ENCODE data around the gene ANTXR1. TPM values are rescaled to one million over a fixed set of nuclear protein-coding genes. Genes with fewer than 3 reads are reported as not detected.

The ANTXR1 gene
- total and polyA plus RNA-seq, 2 donors (not counting 3 experiments of a cell fraction or from before 2014, with no cell fraction given), result 4.2 to 17.3 TPM

DNA sequence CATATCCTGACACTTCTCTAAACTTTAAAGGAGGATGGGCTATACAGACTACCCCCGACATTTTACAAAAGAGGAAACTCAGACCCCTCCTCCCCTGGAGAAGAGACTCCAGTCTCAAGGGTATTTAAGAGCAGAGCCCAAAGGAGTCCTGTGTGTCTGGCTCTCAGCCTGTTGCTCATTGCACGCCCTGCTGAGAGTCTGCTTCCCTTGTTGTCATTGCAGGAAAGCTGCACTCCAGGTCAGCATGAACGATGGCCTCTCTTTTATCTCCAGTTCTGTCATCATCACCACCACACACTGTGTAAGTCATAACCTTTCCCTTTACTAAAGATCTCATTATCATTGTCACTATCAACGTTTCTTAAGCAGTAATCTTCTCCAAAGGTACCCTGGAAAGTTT is 111.4 kb downstream of the ANTXR1 start:
- TF ChIP-seq GATA2 (IDR thresholded peaks at IDR 0.05; ENCODE audit: insufficient read depth, insufficient read length, low read depth, low read length), result no peak
- TF ChIP-seq, protein P1, sequence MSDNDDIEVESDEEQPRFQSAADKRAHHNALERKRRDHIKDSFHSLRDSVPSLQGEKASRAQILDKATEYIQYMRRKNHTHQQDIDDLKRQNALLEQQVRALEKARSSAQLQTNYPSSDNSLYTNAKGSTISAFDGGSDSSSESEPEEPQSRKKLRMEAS (IDR thresholded peaks at IDR 0.05; ENCODE audit: insufficient read depth, insufficient read length), result no peak
- TF ChIP-seq, protein P2, sequence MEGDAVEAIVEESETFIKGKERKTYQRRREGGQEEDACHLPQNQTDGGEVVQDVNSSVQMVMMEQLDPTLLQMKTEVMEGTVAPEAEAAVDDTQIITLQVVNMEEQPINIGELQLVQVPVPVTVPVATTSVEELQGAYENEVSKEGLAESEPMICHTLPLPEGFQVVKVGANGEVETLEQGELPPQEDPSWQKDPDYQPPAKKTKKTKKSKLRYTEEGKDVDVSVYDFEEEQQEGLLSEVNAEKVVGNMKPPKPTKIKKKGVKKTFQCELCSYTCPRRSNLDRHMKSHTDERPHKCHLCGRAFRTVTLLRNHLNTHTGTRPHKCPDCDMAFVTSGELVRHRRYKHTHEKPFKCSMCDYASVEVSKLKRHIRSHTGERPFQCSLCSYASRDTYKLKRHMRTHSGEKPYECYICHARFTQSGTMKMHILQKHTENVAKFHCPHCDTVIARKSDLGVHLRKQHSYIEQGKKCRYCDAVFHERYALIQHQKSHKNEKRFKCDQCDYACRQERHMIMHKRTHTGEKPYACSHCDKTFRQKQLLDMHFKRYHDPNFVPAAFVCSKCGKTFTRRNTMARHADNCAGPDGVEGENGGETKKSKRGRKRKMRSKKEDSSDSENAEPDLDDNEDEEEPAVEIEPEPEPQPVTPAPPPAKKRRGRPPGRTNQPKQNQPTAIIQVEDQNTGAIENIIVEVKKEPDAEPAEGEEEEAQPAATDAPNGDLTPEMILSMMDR (IDR thresholded peaks at IDR 0.05; ENCODE audit: extremely low read depth in 1 of 2, insufficient read depth in 1 of 2, low read depth in 1 of 2, low read length in 2 of 2), result no peak
- TF ChIP-seq JUN (IDR thresholded peaks at IDR 0.05; ENCODE audit: borderline replicate concordance, insufficient read depth, insufficient read length, low read depth), result no peak
- no peak for TF ChIP-seq EZH2 (IDR thresholded peaks at IDR 0.05; ENCODE audit: borderline replicate concordance, low read depth, low read length, severe bottlenecking)
- no peak for TF ChIP-seq FOS (IDR thresholded peaks at IDR 0.05; ENCODE audit: borderline replicate concordance, insufficient read depth, low read length)
- no peak for TF ChIP-seq POLR2A (IDR thresholded peaks at IDR 0.05; ENCODE audit: low read depth, low read length)
- TF ChIP-seq POLR2AphosphoS5 (IDR thresholded peaks at IDR 0.05; ENCODE audit: insufficient read depth, low read depth, low read length), result no peak
- no peak for TF ChIP-seq MYC (IDR thresholded peaks at IDR 0.05; ENCODE audit: low read depth, low read length)
- Histone ChIP-seq H3K9me1 (replicated peaks; ENCODE audit: control insufficient read depth, extremely low read depth, insufficient read depth, low read length) (no peaks in the 10 kb centered on the region), H3K9ac (replicated peaks; ENCODE audit: extremely low read depth, insufficient read depth, low read length) (no peak overlapping the region), H3K9me3 (replicated peaks; ENCODE audit: control insufficient read depth, insufficient read depth, low read length) (no peaks in the 10 kb centered on the region), H3K4me1 (ENCODE audit: control insufficient read depth, extremely low read depth, insufficient read depth, low read length) (peaks cover 26% of the 10 kb centered on the region), H3K79me2 (ENCODE audit: control insufficient read depth, insufficient read depth, low read length) (no peaks in the 10 kb centered on the region), H3K27ac (ENCODE audit: insufficient read depth, low read depth, low read length) (no peak overlapping the region), H2AFZ (ENCODE audit: low read depth, low read length) (no peak overlapping the region), H3K27me3 (ENCODE audit: control insufficient read depth in 2 of 2, insufficient read depth in 2 of 2, low read length in 2 of 2) (no peaks in the 10 kb centered on the region), H3K4me2 (ENCODE audit: insufficient read depth, low read length) (no peak overlapping the region), H3K4me3 (replicated peaks in 1 of 3; ENCODE audit: insufficient read depth in 1 of 3, low read depth in 1 of 3, low read length in 3 of 3) (no peak overlapping the region), H3K36me3 (ENCODE audit: control insufficient read depth in 2 of 2, extremely low read depth in 1 of 2, insufficient read depth in 2 of 2, low read length in 2 of 2) (no peaks in the 10 kb centered on the region), H4K20me1 (replicated peaks; ENCODE audit: control insufficient read depth, extremely low read depth, insufficient read depth, low read length) (no peaks in the 10 kb centered on the region)
- CTCF ChIA-PET, result interaction anchor here (1.0 kb wide), 1 partner anchor 15 kb away, joined by 3 read pairs; no protein-coding TSS in a partner anchor
- BruUV-seq (replicated peaks), result no TSS peak
- no peak for FAIRE-seq
- POLR2A ChIA-PET, result no interaction called here
- intact Hi-C loops (cut with micrococcal nuclease), result loop anchor here (5.0 kb wide), 1 partner anchor 183 kb away; no protein-coding TSS in a partner anchor
- dilution Hi-C loops (cut with MboI; ENCODE audit: extremely low pct_ligation_motif_present, low sequenced_read_pairs), result no loop called here
- no peak for DNase-seq (ENCODE audit: low read depth, low spot score)
